Raji (cell line): ENCODE results near the gene ZNF521.

ENCODE experiments used
- POLR2A ChIP-seq: IDR thresholded peaks from 2 replicates; pipeline ENCODE4 v1.6.1; 2011; ENCODE audit warnings: low read depth, low read length, control low read depth; ENCODE audit not compliant: insufficient read depth

Gene ZNF521

DNA sequence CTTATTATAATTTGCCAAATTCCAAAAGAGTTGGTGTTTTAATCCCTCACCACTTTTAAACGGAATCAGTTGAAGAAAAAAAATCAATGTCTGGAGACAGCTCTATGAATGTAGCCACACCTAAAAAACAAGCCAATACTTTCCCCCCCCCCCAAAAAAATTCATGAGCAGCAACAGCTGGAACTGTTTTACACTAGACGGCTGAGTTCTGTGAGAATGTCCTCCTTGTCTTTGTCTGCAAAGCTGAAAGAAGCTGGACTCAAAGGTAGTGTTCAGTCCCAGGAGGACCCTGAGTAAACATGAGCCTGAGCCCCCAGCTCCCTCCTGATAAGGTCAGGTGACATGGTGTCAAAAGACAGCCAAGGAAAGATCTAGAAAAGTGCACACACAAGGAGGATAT lies 68.2 kb downstream of the ZNF521 start:
- TF ChIP-seq POLR2A: no peak

DNA sequence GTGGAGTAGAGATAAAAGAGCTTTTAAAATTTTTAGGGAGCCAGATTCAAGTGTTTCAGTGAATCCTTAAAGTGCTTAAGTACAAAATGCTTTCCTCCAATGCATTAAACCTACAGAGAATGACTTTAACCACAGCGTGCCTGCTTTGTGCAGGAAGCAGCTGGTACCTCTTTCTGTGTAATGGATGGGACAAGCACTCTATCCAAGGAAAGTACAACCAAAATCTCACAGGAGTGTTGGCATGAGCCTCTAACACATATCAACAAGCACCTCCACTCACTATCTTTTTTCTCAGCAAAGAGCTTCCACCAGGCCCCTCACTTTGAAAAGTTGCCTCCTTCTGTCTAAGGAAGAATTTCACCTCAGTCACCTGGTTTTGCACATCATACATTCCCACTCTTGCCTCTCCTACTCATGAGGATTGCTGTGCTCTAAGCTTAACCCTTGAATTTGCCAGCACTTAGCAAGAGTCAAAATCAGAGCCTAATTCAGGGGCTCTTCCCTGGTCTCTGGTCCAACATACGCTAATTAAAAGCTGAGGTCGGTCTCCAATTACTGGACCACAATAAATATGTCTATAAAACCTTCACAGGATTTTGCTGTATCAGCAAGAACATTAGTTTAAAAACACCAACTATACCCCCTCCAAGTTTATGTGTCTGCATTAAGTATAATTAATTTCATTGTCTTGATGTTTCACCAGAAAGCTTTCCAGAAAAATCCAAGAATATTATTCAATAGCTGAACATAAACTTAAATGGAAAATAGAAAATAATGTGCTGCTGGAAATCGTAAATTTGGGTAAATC lies 68.9 kb downstream of the ZNF521 start:
- TF ChIP-seq POLR2A: no peak

DNA sequence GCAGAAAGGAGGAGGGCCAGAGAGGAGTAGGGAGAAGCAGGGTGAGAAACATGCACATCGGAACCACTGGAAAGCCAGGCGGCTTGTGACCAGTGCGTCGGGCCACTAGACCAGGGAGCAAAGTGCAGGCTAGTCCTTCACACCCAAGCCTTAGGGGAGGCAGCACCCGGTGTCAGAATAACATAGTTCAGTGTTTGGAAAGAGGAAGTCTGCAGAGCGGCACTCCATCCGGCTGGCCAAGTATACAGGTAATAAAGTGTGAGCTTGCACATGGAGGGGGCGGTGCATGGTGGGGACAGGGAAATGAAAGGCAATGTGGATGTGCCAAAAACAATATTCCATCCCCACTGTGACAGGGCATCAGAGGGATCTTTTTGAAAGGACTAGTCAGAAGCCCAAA lies 69.7 kb downstream of the ZNF521 start:
- TF ChIP-seq POLR2A: no peak

DNA sequence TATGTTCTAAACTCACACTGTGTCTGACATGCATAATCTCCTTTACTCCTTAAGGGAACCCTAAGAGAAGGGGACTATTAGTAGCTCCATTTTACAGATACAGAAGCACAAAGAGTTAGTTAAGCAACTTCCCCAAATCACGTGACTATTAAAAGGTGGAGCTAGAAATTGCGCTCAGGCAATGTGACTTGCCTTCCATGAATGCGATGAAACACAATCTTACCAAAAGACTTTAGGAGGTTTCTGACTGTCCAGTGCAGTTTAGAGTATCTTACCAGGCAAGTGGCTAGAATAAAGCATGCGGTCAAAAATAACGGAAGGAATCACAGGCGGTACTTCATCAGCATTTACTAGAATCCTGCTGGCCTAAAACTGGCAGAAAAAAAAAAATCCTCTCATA lies 70.4 kb downstream of the ZNF521 start:
- no peak for TF ChIP-seq POLR2A

DNA sequence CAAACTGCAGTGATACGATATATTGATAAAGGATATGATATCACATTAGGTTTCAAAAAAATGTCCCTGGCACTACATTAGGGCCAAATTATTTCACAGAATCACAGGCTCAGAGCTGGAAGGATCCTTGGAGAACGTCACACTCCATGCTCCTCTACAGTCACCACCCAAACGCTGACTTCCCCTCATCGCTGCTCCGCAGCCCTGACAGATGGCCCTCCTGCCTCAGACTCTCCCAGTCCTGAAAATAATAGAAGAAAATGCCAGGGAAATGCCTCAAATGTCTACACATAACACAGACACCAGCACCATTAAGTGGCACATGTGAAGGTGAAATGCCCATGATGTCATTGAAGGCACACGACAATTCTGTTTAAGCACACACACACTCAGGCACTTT lies 72.0 kb downstream of the ZNF521 start:
- no peak for TF ChIP-seq POLR2A

DNA sequence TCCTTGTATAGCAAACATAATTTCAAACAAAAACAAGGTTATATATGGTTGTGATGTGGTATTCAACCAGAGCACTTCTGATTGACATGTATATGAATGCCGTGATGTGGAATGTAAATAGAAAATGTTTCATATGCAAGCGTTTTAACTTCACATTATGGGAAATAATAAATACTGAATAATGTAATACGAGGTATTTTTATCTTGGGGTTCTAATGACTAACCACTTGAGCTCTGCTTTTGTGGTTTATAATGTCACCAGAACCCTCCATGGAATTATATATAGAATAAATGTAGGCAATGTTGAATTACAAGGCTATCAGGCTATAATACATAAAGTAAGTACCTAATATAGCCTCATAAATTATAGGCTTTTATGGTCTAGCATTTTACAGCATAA lies 72.4 kb downstream of the ZNF521 start:
- TF ChIP-seq POLR2A: no peak

DNA sequence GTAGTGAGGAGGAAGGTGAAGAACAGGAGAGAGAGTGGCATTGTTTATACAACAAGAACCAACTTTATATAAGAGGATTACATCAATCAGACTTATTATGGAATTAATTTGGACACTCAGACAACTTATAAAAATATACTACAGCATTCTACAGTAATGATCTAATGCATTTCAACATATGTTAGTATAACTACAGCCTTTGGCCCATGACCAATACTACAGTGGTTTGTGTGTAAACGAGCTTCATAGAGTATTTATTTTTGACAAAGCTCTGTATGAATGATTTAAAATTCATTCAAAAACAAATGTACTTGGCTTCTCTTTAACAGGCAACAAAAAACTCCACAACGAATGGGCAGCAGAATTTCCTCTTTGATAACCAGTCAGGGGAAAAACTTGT lies 72.8 kb downstream of the ZNF521 start:
- no peak for TF ChIP-seq POLR2A

DNA sequence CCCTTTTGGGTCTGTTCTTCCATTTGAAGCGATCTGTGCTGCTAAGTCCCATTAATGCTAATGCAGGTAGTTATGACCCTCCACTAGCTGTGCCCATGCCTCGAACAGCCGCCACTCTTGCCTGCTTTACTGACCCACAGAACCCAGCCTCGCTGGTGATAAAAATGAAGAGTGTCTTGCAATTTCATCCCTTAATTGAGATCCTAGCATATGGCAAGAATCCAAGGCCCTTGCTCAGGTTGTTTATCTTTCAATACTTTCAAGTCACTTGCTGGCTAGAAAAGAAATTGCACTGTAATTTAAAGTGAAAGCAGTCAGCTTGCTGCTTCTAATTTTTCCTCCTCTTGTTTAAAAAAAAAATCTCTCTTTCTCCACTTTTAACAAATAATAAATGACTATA lies 73.6 kb downstream of the ZNF521 start:
- no peak for TF ChIP-seq POLR2A

DNA sequence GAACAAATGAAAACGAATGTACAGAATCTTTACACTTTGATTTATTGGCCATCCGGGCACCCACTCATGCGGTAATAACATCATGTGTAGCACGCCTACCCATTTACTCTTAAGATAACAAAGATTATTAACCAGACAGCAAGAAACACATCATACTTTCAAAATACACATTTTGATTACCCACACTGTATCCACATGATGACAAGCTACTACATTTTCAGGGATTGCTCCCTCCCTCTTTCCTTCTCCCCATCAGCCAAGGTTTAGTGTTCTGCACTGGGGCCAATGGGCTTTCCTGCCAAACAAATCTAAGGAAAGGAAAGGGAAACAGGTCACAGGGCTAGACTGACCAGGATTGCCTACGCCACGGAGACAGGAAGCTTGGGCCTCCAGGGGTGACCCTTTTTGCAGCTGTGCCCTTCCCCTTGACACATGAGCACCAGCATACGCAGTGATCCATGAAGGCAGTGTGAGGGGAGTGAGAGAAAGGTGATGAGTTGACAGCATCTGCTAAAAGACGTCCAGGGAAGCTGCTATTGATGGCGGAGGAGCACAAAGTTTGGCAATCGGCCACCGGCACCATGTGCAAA lies 76.5 kb downstream of the ZNF521 start:
- no peak for TF ChIP-seq POLR2A

DNA sequence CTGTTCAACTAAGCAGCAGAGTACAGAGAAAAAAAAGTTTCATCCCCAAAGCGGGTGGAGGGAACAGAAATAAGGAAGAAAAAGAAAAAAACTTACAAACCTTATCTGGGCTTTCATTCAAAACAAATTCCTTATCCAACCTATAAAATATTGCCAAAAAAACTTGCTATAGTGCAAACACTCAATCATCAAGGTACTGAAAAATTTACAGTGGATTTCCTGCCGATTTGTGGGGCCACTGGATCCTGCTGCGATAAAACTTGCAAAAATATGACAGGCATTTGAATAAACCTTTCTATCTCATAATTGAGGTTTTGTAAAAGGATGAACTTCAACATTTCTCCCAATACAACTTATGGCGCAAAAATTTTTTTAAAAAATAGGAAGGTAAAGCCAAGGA lies 77.0 kb downstream of the ZNF521 start:
- TF ChIP-seq POLR2A: no peak

DNA sequence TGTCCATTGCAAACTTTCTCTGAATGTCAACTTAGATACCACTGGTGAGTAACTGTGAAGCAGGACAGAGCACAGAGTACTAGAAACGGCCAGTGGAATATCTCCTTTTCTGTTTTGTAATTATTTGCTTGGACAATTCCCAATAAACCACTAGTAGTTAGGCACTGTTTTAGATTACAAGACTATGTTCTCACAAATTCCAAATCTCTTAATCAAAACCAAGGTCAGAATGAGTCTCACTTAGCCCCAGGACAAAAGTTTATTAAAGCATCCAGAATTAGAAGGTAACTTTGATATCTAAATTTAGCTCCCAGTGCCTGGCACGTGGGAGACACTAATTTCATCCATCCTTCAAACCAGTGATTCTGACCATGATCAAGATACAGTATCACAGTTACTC lies 89.0 kb downstream of the ZNF521 start:
- TF ChIP-seq POLR2A: no peak

DNA sequence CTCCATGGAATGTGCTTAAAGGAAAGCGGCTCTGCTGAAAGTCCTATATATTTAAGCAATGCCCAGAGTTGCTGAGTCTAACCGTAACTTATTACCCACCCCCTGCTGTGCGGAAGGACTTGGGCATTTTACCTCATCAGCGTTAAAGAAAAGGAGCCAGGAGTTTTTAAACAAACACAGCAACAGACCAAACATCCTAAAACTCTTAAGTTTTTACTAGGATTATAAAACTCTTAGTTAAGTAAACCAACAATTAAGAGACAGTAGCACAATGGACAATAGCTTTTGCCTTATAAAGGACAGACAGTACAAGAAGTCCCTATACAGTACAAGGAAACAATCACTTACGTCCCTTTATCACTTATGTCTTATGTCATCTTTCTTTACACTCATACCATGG lies 90.2 kb downstream of the ZNF521 start:
- TF ChIP-seq POLR2A: no peak

DNA sequence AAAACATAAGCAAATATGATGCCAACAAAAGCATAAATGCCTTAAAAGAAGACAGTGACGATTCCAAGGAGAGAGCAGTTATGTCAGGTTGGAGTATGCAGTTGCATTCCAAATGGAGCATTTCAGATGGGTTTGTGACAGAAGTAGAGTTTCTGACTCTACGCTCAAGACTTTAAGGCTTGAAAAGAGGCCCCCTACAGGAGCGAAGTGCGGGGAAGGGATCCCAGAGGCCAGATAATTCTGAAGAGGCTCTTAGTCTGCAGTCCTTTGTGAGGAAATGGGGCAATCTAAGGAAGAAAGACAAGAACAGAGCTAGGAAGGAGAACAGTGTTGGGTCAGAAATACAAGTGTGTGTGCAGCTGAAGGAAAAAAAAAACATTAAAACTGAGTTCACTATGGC lies 95.5 kb downstream of the ZNF521 start:
- no peak for TF ChIP-seq POLR2A

DNA sequence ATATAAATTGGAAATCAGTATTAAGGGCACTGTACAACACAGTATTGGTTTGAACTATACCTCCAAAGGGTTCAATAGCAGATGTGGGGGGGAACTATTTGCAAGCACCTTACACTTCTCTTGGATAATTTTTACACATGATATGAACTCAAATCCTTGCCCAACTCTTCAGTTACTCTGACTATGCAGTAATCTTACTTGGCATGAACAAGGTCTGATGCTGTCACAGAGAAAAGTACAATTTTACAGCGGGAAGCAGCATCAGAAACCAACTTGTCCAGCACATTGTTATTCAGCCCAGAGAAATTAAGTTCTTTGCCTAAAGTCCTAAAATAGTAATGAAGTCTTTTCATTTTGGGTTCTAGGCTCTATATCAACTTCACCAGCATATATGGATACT lies 98.2 kb downstream of the ZNF521 start:
- TF ChIP-seq POLR2A: no peak

DNA sequence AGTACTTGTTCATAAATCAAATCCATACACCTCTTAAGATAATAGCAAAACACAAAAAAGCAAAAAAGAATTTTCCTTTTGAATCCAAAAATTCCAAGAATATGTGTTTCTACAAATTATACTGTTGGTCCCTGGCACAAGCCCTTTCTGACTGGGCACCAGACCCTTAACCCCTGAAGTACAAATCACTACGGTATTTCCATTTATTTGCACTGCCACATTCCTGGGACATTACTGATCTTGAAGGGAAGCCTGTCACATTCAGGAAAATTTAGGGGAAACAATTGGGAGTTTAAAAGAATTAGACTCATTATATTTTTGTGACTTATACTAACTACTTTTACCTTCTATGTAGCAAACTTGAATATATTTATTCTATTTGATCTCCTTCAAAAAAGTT lies 98.8 kb downstream of the ZNF521 start:
- no peak for TF ChIP-seq POLR2A

DNA sequence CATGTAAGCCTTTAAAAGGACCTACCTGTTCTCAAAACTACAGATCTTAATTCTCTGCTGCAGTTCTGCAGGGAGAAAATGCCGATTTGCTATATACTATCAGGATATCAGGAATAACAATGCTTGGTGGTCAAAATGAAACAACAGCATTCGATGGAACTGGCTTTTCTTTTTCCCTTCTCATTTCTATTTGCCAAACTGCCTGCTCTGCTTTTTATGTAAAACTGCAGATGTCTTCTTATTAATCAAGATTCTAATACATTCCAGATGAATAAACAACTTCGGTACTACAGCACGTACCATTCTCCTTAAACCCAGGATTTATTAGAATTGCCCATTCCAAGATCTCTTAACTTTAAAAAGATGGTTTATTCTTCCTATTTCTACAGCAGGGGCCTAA lies 100.9 kb downstream of the ZNF521 start:
- no peak for TF ChIP-seq POLR2A

DNA sequence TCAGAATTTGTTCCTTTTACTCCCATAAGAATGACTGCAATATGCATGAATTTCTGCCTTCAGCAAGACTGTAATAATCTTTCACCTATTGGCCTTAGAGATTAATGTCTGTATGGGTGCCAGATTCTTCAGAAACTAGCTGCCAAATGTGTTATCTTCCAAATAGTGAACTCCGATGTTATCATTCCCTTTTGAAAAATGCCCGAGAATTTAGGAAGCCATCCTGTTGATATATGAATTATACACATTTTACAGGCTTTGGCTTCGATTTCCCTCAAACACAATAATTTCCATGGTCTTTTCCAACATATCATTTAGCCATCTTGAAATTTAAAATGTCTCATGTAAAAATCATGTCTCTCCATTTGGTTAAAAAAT lies 101.5 kb downstream of the ZNF521 start:
- no peak for TF ChIP-seq POLR2A
